ENCODE measurements around the gene ISOC1.

The ISOC1 gene

DNA sequence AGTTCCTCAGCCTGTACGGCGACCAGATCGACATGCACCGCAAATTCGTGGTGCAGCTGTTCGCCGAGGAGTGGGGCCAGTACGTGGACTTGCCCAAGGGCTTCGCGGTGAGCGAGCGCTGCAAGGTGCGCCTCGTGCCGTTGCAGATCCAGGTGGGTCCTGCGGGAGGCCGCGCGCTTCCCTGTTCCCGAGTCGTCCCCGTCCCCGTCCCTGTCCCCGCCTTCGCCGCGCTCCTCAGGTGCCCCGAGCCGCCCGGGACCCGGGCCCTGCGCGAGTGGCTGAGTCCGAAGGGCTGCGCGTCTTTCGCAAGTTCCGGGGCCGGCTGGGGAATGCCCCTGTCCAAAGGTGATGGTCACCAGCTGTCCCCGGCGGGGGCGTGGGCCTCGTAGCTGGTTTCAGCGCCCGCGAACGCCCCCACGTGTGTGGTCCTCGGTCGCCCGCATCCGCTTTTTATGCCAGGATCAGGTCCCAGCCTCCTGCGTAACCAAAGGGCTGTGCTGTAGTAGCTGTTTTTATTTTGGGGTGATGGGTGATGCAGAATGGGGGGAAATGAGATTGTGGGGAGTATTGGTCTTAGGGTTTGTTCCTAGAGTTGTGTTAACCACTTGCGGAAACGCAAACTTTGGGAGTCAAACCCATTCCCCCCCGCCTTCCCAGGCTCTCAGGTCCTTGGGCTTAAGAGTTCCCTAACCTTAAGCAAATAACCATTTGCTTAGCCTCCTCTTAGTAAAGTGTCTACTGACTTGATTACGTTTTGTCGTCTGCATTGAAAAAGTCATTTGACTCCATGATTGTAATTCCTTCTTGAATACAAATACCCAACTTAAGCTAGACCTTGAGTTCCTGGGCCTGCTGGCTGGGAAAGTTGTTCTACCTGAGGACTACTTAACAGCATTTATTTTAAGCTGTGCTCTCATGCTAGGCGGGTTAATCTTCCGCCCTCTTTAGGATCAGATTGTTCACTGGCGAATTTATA is 663 bp downstream of the ISOC1 start:
- peak; percentile 9 for DNase-seq (ENCODE audit: low spot score)

DNA sequence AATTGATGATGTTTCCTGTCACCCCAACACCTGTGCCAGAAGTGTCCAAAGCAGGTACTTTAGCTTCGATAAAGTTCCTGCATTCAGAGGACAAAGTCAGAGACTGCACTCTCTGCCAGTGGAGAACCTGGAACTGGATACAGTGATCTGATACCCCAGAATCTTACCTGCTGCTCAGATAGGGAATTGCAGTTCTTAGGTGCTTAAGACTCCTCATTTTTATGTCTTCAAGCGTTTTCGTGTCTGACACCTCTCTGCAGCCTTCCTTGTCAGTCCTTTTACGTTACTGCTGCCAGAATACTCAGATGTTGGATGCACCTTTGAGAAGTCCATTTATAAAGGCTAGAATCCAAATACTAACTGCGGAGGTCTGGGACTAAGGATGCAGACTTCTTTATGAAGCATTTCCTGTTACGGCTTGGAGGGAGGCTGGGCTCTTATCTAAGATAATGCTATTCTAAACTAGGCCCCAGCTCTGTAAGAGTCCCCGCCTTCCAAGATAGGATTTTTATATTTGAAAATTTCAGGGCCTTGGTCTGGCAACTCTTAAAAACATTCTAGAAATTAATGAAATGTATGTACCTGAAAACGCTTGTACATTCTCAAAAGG is 1.9 kb downstream of the ISOC1 start:
- no peak for DNase-seq (ENCODE audit: low spot score)

DNA sequence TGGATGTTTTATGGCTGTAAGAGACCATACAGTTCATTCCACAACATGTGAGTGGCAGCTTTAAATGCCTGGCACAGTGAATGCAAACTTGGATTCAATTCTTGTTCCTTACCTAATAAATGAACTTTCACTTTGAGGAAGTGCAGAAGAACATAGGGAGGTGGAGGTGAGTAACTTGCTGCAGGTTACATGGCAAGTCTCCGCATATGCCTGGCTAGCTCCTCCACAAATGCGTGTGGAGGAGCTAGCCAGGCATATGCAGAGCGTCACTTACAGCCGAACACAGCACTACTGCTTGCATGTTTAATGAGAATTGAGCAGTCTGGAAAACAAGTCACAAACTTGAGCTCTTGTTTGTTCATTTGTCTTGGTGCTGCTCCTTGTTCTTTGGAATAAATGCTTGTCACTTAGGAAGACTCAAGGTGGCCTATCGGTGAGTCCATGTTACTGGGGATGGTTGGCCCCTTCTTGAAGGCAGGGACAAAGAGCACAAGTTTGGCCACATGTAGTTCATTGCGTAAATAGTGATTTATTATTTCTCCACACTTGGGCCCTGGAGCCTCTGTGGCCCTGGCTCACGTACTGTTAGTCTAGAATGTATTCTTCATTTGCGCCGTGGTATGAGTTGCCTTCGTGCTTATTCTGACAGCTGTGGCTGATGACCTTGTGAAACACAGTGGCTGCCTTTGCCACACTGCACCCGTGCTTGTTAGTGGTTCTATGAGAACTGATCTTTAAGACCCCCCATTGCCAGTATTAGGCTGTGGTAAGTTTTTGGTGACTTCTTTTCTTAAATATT is 3.1 kb downstream of the ISOC1 start:
- DNase-seq (ENCODE audit: low spot score): no peak

DNA sequence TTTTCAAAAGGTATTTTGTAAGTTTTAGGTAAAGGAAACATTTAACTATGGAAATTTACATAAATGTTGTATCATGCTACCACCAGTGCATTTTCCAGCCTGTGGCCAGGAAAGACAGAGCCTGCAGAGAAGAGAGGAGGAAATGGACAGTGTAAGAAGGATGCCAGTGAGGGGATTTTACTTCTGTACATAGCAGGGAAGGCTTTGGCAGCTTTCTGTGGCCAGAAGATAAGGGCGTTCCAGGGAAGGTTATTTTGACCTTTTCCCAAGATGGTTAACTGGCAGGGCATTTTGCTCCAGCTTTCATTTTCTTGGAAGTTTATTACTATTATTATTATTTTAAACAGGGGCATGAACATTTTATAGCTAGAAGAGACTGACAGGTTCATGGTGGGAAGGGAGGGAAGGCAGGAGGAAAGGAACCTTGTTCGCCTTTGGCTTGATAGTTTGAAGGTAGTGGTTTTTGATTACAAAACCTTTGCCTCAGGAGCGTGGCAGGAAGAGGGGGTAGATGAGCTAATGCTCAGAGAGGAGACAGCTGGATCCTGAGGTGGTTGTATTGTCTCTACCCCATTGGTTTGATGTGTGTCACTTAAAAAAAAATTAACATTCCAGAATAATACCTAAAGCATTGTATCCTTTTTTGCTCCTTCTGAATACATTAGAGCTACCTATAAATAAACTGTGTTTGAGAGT is 4.1 kb downstream of the ISOC1 start:
- no peak for DNase-seq (ENCODE audit: low spot score)

DNA sequence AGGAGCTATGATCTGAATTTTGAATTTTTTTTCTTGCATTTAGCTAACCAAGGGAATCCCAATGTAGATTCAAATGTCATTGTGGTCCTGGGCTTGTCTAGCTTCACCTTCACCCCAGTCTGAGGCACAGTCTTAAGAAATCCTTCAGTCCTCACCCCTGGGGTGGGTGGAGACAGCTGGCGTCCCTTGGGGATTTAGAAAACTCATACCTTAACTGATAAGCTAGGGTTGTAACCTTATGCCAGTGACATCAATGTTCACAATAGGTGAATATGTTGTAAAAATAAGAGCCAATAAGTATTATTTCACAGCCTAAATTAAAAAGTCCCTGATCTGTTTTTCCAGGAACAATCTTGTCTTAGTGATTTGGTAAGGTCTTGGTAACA is 4.6 kb downstream of the ISOC1 start:
- no peak for DNase-seq (ENCODE audit: low spot score)

DNA sequence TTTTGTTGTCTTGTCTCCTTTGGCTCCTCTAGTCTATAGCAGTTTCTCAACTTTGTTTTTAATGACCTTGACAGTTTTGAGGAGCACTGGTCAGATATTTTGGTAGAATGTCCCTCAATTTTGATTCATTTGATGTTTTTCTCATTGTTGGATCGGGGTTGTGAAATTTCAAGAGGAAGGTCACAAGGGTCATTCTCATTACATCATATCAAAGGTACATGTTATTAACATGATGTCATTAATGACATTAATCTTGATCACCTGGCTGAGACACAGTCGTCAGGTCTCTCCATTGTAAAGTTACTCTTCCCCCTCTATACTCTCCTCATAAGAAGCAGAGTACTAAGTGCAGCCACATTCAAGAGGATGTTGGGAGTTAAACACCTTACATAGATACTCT is 7.2 kb downstream of the ISOC1 start:
- no peak for DNase-seq (ENCODE audit: low spot score)

DNA sequence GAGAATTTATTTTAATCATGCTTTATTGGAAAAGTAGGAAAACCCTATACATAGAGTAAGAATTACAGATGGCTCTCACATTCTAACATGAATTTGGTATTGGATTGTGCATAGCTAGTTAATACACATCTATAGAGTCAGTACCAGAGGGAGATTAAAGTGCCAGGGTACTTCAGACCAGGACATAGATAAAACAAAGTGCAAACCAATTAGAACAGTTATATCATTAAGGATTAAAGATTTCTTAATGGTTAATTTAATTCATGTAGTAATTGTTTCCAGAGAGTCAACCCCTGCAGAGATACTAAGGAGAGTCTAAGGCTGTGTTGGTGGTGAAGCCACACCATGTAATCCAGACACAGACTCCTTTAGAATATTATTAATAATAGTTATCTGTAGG is 8.8 kb downstream of the ISOC1 start:
- no peak for DNase-seq (ENCODE audit: low spot score)

DNA sequence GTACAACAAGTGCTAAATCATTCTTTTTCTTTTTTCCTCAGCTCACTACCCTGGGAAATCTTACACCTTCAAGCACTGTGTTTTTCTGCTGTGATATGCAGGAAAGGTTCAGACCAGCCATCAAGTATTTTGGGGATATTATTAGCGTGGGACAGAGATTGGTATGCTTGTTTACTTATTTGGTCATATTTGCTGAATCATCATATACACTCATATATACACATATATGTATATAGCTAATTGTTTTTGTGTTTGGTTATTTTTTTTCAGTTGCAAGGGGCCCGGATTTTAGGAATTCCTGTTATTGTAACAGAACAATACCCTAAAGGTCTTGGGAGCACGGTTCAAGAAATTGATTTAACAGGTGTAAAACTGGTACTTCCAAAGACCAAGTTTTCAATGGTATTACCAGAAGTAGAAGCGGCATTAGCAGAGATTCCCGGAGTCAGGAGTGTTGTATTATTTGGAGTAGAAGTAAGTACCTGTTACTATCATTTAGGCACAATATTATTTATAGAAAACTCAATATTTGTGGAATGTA is 10.4 kb downstream of the ISOC1 start:
- DNase-seq (ENCODE audit: low spot score): no peak

DNA sequence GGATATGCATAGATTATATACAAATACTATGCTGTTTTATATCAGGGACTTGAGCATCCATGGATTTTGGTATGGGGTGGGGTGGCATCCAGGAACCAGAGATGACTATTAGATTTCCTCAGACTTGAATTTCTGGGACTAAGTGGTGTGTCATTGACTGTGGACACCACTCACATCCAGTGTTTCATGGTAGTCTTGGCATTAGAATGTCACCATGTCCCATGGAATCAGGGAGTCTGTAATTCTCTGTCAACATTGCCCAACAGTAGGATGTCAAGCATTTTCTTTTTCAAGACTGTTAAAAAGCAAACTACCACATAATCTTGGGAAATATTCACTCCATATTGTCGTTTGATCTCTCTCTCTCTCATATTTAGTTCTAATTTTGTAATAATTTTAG is 13.1 kb downstream of the ISOC1 start:
- DNase-seq (ENCODE audit: low spot score): no peak

DNA sequence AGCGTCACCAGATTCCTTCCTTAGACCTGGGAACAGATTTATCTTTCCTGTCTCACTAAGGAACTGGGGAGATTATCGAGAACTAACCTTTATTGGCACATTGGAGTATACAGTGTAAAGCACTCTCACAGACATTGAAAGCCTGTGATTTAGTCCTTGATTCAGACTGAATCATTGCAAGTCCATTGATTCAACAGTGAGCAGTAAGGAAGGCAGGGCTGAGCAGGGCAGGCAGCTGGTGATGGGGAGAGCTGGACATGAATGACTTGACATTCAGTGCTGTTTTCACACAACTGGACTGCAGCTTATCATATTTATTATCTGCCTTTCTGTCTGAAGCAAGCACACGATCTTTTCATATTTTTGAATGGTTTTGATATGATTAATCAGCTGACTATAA is 16.2 kb downstream of the ISOC1 start:
- no peak for DNase-seq (ENCODE audit: low spot score)

DNA sequence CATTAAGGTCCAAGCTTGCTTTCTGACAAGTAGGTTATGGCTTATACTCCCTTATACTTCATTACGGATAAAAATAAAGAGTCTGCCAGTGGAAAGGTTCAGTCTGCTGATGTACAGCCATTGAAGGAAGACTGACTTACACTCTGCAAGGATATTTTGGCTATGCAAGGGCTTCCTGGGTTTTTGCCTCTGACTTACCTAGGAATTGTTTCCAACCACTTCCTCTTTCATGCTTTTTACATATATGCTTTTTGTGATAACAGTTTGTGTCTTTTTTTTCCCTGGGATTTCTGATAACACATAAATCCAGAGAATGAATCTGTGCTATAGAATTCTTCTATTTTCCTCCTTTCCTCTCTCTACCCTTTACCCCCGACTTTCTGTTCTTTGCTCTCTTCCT is 16.8 kb downstream of the ISOC1 start:
- no peak for DNase-seq (ENCODE audit: low spot score)

DNA sequence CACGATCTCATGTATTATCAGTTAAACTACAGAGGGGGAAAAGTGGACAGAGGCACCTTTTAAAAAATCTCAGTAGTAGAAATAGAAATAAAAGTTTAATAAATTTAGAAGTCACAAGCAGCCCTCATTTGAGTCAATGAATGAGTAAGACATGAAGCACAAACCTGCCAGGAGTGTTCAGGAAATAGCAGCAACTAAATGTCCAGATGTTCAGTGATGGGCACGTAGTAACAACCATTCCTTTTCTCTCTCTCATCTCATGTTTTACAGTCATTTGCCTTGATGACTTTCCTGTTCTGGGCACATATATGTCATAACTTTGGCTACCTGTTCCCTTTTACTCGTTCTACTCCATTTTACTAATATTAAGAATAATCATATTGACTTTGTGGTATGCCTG is 17.7 kb downstream of the ISOC1 start:
- no peak for DNase-seq (ENCODE audit: low spot score)

DNA sequence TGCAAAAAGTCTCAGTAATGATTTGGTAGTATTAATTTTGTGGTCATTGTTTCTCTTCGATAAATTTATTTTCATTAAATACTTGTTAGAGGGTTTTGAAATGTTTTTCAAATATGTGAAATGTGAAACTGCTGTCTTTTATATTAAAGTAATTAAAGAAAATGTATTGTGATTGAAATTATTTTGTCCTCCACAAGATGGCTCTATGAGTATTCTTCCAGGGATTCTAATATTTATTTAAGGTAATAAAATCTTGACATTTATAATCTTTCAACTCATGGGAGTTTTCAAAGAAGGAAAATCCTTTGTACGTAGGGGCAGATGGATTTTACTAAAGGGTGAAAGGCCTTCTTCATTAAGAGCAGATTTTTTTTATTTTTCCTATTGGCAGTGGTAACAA is 19.3 kb downstream of the ISOC1 start:
- no peak for DNase-seq (ENCODE audit: low spot score)

DNA sequence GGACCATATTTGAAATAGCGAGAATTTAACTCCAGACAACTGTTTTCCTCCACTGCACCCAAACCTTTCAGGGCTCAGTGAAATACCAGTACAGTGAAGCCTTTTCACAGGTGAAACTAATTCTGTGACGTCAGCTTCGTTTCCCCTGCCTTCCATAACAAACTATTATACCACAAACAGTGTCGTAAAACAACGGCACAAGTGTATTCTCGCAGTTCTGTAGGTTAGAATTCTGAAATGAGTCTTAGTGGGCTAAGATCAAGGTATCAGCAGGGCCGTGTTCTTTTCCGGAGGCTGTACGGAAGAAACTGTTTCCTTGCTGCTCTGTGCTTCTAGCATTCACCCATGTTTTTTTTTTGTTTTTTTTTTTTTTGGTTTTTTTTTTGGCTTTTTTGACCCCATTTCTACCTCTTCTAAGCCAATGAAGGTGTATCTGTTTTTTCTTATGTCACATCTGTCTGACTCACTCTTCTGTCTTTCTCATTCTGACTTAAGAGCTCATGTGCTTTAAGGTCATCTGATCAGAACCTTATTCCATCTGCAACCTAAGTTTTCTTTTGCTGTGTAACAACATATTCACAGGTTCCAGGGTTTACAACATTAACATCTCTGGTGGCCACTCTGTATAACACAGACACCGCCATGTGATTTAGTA is 20.1 kb downstream of the ISOC1 start:
- no peak for DNase-seq (ENCODE audit: low spot score)

DNA sequence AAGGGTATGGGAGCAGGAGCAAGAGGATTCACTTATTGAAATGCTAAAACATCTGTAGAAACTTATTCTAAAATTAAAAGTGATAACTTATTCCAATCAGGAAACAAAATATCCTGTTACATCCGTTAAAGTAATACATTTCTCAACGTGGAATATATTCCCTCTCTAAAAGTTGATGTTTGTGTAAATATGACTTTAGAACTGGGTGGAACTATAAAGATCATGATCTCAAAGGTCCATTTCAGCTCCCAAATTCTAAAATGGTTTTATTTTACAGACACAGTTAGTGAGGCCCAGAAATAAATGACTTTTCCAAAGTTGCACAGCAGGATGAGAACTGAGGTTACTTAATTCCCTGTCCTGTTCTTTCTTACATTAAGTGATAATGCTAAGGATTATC is 21.1 kb downstream of the ISOC1 start:
- DNase-seq (ENCODE audit: low spot score): no peak

DNA sequence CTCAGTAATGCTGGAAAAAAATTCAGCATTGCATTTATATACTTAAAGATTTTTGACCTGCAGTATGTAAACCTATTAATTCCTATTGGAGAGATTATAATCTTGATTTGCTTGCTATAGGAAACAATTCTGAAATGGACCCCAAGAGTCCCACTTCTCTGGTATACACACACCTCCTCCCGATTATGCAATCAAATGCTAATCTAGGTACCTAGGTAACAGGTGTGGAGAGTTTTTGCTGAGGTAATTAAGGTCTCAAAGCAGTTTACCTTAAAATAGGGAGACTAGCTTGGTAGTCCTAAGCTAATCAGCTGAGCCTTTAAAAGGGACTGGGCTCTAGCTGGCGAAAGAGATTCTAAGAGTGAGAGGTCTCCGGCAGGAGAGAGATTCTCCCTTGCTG is 22.2 kb downstream of the ISOC1 start:
- DNase-seq (ENCODE audit: low spot score): no peak

DNA sequence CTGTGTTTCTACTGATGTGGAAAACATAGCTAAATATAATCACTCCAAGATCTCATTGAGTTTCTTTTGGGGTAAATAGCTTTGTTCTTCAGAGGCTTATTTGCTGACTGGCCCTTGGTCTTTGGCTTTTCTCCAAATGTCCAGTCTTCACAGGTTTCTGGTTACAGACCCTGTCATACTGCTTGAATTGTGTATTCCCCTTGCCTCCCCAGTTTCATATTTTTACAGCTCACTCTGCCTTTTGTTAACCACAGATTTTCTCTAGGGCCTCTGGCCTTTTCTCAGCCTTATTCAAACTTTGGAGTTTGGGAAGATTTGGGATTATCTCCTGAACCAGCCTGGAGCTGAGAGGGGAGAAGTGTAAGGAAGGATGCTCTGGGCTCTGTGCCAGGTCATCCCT is 23.9 kb downstream of the ISOC1 start:
- no peak for DNase-seq (ENCODE audit: low spot score)

DNA sequence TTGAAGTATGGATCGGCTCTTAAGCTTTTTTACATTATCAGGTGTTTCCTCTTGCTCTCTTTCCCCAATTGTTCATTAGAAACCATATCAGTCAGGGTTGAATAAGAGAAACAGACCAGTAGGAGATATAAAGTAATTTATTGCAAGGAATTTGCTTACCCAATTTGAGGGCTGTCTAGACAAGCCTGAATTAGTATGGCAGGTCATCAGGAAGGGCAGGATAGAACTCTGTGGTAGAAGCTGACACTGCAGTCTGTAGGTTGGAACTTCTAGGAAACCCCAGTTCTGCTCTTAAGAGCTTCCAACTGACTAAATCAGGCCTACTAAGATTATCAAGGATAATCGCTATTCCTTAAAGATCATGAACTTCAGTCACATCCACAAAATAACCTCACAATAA is 24.3 kb downstream of the ISOC1 start:
- DNase-seq (ENCODE audit: low spot score): no peak

DNA sequence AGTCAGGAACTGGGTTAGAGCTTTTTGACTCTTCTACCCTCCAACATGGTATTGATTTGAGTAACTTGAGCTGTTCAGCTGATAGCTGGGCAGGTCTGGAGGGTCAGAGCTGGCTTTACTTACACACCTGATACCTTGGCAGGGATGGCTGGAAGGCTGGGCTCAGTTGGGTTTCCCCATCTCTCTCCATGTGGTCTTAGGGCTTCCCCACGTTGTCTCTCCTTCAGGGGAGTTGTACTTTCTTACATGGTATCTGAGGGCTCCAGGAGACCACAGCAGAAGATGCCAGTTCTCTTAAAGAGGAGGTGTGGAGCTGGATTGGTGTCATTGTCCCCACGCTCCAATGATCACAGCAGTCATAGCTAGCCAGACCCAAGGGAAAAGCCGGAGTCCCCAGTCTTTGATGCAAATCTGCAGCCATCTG is 25.6 kb downstream of the ISOC1 start:
- no peak for DNase-seq (ENCODE audit: low spot score)

DNA sequence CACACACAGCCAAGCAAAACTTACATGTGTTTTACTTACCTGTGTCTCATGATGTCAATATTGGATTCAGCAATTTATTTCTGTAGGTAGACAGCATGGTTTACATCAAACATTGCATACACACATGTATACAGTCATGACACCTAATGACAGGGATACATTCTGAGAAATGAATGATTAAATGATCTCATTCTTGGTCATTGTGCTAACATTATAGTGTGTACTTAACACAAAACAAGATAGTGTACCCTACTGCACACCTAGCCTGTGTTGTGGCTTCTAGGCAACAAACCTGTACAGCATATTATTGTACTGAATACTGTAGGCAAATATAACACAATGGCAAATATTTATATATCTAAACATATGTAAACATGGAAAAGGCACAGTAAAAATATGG is 28.0 kb downstream of the ISOC1 start:
- DNase-seq (ENCODE audit: low spot score): no peak

DNA sequence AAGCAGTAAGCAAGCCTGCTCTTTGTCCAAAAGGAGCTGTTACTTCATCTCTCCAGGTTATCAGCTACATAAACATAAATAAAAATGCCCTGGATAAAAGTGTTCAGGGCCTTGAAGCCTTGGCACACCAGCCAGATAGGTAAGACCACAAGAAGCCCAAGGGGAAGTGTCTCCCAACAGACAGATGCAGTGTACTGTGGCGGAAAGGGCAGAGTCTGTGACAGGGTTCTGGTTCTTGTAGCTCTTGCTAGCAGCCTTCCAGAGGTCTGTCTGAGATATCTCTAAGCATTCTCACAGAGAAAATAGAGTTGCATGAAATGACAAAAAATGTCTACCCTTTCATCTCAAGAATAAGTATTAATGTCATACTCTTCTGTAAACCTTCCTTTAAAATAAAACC is 30.1 kb downstream of the ISOC1 start:
- no peak for DNase-seq (ENCODE audit: low spot score)

All from cerebellar cortex (tissue), 1 donor.